Fibroblast of lung (primary cell): ENCODE results near the gene POU2F1.

Experiments
- EZH2 ChIP-seq: IDR thresholded peaks from 2 replicates; pipeline ENCODE4 v1.5.1; 2012; ENCODE audit warnings: low read length, control low read depth, mild to moderate bottlenecking; ENCODE audit errors: missing control alignments
- TF ChIP-seq, protein P1 (sequence below), 2 donors: IDR thresholded peaks in 1 of 2; conservative IDR thresholded peaks in 1 of 2; 1 replicate in 1 of 2; 2 replicates in 1 of 2; pipeline ENCODE4 v1.5.1; 2011 to 2012; ENCODE audit warnings: low read length in 2 of 2, control low read depth in 1 of 2, inconsistent platforms in 1 of 2, low read depth in 1 of 2, mild to moderate bottlenecking in 1 of 2

DNA sequence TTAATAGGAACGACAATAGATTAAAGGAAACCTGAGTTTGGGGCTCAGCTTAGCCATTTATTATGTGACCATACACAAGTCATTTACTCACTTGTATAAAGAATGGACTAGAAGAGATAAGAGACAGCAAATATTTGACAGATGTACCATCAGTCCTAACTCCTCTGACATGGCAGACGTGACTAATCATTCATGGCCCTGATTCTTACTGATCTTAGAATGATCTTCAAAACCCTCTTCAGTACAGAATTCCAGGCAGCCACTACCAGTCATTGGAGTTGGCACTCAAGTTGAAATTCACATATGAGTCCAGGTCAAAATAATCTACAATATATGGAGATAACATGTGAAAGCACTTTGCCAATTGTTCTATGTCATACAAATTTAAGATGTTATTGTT is 21.0 kb upstream of the POU2F1 start:
- TF ChIP-seq, protein P1, sequence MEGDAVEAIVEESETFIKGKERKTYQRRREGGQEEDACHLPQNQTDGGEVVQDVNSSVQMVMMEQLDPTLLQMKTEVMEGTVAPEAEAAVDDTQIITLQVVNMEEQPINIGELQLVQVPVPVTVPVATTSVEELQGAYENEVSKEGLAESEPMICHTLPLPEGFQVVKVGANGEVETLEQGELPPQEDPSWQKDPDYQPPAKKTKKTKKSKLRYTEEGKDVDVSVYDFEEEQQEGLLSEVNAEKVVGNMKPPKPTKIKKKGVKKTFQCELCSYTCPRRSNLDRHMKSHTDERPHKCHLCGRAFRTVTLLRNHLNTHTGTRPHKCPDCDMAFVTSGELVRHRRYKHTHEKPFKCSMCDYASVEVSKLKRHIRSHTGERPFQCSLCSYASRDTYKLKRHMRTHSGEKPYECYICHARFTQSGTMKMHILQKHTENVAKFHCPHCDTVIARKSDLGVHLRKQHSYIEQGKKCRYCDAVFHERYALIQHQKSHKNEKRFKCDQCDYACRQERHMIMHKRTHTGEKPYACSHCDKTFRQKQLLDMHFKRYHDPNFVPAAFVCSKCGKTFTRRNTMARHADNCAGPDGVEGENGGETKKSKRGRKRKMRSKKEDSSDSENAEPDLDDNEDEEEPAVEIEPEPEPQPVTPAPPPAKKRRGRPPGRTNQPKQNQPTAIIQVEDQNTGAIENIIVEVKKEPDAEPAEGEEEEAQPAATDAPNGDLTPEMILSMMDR (conservative IDR thresholded peaks at IDR 0.05 in 1 of 2, IDR thresholded peaks at IDR 0.05 in 1 of 2; ENCODE audit: low read depth in 1 of 2, low read length in 2 of 2), result no peak
- TF ChIP-seq EZH2, result no peak
